ENCODE measurements around the gene AMD1. TPM values are rescaled to one million over a fixed set of nuclear protein-coding genes. Genes with fewer than 3 reads are reported as not detected.
"Not testable (repeated sequence)": the region's sequence is repeated elsewhere in the genome, so short reads cannot be mapped to it uniquely, and the experiment has no call there.

AMD1 gene
- total RNA-seq, 1 donor from 2014 or later = 50.5 TPM

DNA sequence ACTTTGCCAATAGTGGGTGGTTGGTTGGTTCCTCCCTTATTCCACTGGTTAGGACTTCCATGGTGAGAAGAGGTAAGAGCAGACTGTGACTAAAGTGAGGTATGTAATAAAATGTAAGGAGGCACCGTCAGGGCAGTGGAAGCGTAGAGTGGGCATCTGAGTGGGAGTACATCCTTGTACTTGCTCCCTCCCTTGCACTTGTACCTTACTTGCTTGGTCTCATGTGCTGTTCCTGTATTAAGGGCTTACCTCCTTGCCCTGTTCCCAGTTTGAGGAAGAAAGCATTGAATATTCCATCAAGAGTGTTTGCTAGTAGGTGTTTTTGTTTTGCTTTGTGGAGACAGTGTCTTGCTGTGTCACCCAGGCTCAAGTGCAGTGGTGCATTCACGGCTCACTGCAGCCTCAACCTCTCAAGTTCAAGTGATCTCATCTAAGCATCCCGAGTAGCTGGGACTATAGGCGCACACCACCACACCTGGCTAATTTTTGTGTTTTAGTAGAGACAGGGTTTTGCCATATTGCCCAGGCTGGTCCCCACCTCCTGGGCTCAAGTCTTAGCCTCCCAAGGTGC is 25.5 kb downstream of the AMD1 start:
- Mint-ChIP-seq H3K27ac (ENCODE audit: unreplicated experiment) (no peak overlapping the region), H3K4me3 (ENCODE audit: unreplicated experiment) (no peak overlapping the region), H3K4me1 (ENCODE audit: unreplicated experiment) (peaks cover 2% of the 10 kb centered on the region), H3K9me3 (ENCODE audit: unreplicated experiment) (peaks cover 8% of the 10 kb centered on the region), H3K27me3 (ENCODE audit: unreplicated experiment) (peaks cover 3% of the 10 kb centered on the region), H3K36me3 (ENCODE audit: low read depth, unreplicated experiment) (peaks cover 32% of the 10 kb centered on the region)
- no peak for DNase-seq (ENCODE audit: low spot score)
- TF ChIP-seq, protein P1, sequence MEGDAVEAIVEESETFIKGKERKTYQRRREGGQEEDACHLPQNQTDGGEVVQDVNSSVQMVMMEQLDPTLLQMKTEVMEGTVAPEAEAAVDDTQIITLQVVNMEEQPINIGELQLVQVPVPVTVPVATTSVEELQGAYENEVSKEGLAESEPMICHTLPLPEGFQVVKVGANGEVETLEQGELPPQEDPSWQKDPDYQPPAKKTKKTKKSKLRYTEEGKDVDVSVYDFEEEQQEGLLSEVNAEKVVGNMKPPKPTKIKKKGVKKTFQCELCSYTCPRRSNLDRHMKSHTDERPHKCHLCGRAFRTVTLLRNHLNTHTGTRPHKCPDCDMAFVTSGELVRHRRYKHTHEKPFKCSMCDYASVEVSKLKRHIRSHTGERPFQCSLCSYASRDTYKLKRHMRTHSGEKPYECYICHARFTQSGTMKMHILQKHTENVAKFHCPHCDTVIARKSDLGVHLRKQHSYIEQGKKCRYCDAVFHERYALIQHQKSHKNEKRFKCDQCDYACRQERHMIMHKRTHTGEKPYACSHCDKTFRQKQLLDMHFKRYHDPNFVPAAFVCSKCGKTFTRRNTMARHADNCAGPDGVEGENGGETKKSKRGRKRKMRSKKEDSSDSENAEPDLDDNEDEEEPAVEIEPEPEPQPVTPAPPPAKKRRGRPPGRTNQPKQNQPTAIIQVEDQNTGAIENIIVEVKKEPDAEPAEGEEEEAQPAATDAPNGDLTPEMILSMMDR (IDR thresholded peaks at IDR 0.05; ENCODE audit: unreplicated experiment) = no peak

DNA sequence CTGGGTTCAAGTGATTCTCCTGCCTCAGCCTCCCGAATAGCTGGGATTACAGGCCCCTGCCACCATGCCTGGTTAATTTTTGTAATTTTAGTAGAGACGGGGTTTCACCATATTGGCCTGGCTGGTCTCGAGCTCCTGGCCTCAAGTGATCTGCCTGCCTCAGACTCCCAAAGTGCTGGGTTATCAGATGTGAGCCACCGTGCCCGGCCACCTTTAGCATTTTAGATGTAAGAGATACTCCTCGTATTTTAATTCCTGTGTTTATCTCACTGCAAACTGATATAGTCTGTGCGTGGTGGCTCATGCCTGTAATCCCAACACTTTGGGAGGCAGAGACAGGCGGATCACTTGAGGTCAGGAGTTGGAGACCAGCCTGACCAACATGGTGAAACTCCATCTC is 27.0 kb downstream of the AMD1 start:
- not testable (repeated sequence) for H3K9me3 Mint-ChIP-seq (ENCODE audit: unreplicated experiment); H3K27ac Mint-ChIP-seq (ENCODE audit: unreplicated experiment); DNase-seq (ENCODE audit: low spot score); H3K4me3 Mint-ChIP-seq (ENCODE audit: unreplicated experiment); H3K27me3 Mint-ChIP-seq (ENCODE audit: unreplicated experiment); H3K4me1 Mint-ChIP-seq (ENCODE audit: unreplicated experiment)
- peaks cover 37% of the 10 kb centered on the region for H3K36me3 Mint-ChIP-seq (ENCODE audit: low read depth, unreplicated experiment)

DNA sequence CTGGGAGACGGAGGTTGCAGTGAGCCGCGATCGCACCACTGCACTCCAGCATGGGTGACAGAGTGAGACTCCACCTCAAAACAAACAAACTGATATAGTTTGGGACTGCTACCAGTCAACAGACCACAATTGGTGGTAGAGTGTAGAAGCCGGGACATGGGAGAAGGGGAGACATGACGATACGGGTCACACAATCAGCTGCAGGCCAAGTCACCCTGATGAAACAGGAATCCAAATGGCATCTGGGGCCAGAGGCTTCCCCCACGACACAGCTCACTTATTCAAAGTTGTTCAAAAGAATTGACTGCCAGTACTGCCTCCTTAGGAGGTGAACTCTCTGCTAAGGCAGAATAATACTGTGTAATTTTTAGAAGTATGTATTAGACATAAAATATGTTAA is 27.5 kb downstream of the AMD1 start:
- TF ChIP-seq, protein P1 (IDR thresholded peaks at IDR 0.05; ENCODE audit: unreplicated experiment) = no peak
- Mint-ChIP-seq H3K9me3 (ENCODE audit: unreplicated experiment) (peaks cover 11% of the 10 kb centered on the region), H3K27ac (ENCODE audit: unreplicated experiment) (no peak overlapping the region), H3K36me3 (ENCODE audit: low read depth, unreplicated experiment) (peaks cover 36% of the 10 kb centered on the region), H3K4me3 (ENCODE audit: unreplicated experiment) (no peak overlapping the region), H3K27me3 (ENCODE audit: unreplicated experiment) (peaks cover 3% of the 10 kb centered on the region), H3K4me1 (ENCODE audit: unreplicated experiment) (peaks cover 2% of the 10 kb centered on the region)
- no peak for DNase-seq (ENCODE audit: low spot score)

DNA sequence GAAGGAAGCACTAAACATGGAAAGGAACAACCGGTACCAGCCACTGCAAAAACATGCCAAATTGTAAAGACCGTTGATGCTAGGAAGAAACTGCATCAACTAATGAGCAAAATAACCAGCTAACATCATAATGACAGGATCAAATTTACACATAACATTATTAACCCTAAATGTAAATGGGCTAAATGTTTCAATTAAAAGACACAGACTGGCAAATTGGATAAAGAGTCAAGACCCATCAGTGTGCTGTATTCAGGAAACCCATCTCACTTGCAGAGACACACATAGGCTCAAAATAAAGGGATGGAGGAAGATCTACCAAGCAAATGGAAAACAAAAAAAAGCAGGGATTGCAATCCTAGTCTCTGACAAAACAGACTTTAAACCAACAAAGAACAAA is 31.7 kb downstream of the AMD1 start:
- DNase-seq (ENCODE audit: low spot score); H3K27ac Mint-ChIP-seq (ENCODE audit: unreplicated experiment); H3K4me1 Mint-ChIP-seq (ENCODE audit: unreplicated experiment); H3K27me3 Mint-ChIP-seq (ENCODE audit: unreplicated experiment); H3K4me3 Mint-ChIP-seq (ENCODE audit: unreplicated experiment): not testable (repeated sequence)
- peaks cover 14% of the 10 kb centered on the region for H3K9me3 Mint-ChIP-seq (ENCODE audit: unreplicated experiment)
- H3K36me3 Mint-ChIP-seq (ENCODE audit: low read depth, unreplicated experiment) = peaks cover 24% of the 10 kb centered on the region

DNA sequence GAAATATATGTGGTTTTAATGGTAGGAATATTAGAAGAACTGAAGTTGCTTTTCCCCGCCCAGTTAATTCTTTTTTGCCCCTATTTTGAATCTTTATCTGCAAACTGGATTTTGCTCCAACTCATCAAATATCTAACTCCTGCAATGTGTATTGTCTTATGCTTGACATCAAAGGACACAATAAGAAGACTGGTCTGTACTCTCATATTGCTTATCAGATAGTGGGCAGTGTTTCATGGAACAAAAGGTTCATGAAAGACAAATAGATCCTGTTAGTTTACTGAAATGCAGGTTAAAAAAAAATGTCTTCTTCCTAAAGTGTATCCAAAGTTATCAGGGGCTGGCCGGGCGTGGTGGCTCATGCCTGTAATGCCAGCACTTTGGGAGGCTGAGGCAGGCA is 56.2 kb downstream of the AMD1 start:
- no peaks in the 10 kb centered on the region for H3K36me3 Mint-ChIP-seq (ENCODE audit: low read depth, unreplicated experiment)
- no peak overlapping the region for H3K27ac Mint-ChIP-seq (ENCODE audit: unreplicated experiment)
- DNase-seq (ENCODE audit: low spot score) = no peak
- H3K27me3 Mint-ChIP-seq (ENCODE audit: unreplicated experiment) = no peaks in the 10 kb centered on the region
- peaks cover 5% of the 10 kb centered on the region for H3K4me1 Mint-ChIP-seq (ENCODE audit: unreplicated experiment)
- H3K4me3 Mint-ChIP-seq (ENCODE audit: unreplicated experiment) = no peak overlapping the region
- H3K9me3 Mint-ChIP-seq (ENCODE audit: unreplicated experiment) = no peaks in the 10 kb centered on the region
- TF ChIP-seq, protein P1 (IDR thresholded peaks at IDR 0.05; ENCODE audit: unreplicated experiment) = no peak

DNA sequence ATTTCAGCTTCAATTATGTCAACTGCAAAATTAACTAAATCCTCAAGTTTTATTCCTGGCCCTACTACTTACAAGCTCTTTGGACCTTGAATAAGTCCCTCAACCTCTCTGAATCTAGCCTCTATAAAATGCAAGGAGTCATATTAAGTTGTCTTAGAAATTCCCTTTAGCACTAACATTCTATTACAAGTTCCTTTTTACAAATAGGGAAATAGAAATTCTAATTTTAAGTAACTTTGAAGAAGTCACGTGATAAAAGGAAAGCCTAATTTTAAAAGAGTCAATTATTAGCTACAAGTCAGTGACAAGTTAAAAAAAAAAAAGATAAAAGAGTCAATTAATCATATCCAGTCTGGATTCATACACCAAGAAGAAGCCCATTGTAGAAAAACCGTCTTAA is 59.3 kb downstream of the AMD1 start:
- no peaks in the 10 kb centered on the region for H3K36me3 Mint-ChIP-seq (ENCODE audit: low read depth, unreplicated experiment)
- no peak for DNase-seq (ENCODE audit: low spot score)
- TF ChIP-seq, protein P1 (IDR thresholded peaks at IDR 0.05; ENCODE audit: unreplicated experiment) = no peak
- H3K27ac Mint-ChIP-seq (ENCODE audit: unreplicated experiment) = no peak overlapping the region
- peaks cover 2% of the 10 kb centered on the region for H3K27me3 Mint-ChIP-seq (ENCODE audit: unreplicated experiment)
- H3K4me3 Mint-ChIP-seq (ENCODE audit: unreplicated experiment) = no peak overlapping the region
- H3K4me1 Mint-ChIP-seq (ENCODE audit: unreplicated experiment) = peaks cover 5% of the 10 kb centered on the region
- H3K9me3 Mint-ChIP-seq (ENCODE audit: unreplicated experiment) = no peaks in the 10 kb centered on the region

All from endothelial cell (in vitro differentiated cells).